22Rv1 (cell line): Measurements from ENCODE around the gene TMEM63B.

ENCODE experiments used
- CTCF ChIP-seq: fragments of 450-650 bp; IDR thresholded peaks from 2 replicates; pipeline ENCODE4 v1.5.1; 2017; ENCODE audit warnings: mild to moderate bottlenecking
- ZFX ChIP-seq: fragments of 450-650 bp; IDR thresholded peaks from 2 replicates; pipeline ENCODE4 v1.6.1; 2017; ENCODE audit warnings: antibody characterized with exemption, borderline replicate concordance

- TF ChIP-seq CTCF, result no peak
- TF ChIP-seq ZFX, result no peak
These were observed 18.5 kb downstream of the TMEM63B start for GRCh38 chr6:44145839-44146238.
